Endothelial cell of umbilical vein (primary cell): ENCODE data around the gene CASK. TPM values are rescaled to one million over a fixed set of nuclear protein-coding genes. Genes with fewer than 3 reads are reported as not detected.

Source experiments
- BruUV-seq: library from RNA; stranded (reverse); fragments of 400-500 nt; replicated peaks from 2 replicates; lab custom pipeline; 2021; lab: Mats Ljungman, UMichigan
- CTCF ChIA-PET: fragments of 300-600, 350-600 bp; sonication (Branson Sonifier 250); formaldehyde crosslinking; loops from one replicate; lab custom pipeline; 2021; ENCODE audit warnings: antibody characterized with exemption, inconsistent platforms; lab: Charles Lee
- POLR2A ChIA-PET: fragments of 300-600, 350-600 bp; sonication (Branson Sonifier 250); formaldehyde crosslinking; loops from one replicate; lab custom pipeline; 2021; ENCODE audit warnings: antibody characterized with exemption, inconsistent platforms; lab: Charles Lee
- DNase-seq: peaks from one replicate; pipeline ENCODE4 v3.0.0-alpha.2; 2011; ENCODE audit warnings: low read depth, low spot score
- FAIRE-seq: peaks from 2 replicates; lab custom pipeline; 2011; peaks lifted over from hg19 to GRCh38; lab: Jason Lieb, UNC
- H2AFZ ChIP-seq: 2 replicates; pipeline ENCODE4 v1.6.0; 2012; ENCODE audit warnings: low read depth, low read length, control low read depth, inconsistent platforms
- H3K27ac ChIP-seq: 2 replicates; pipeline ENCODE4 v1.5.1; 2011; ENCODE audit warnings: low read depth, mild to moderate bottlenecking, control low read depth, low read length, moderate library complexity; ENCODE audit not compliant: insufficient read depth
- H3K27me3 ChIP-seq, 2 experiments: 2 replicates each; pipeline versions ENCODE4 v1.6.0 to v1.6.1; 2011; ENCODE audit warnings: low read length in 2 of 2, mixed read lengths in 1 of 2; ENCODE audit not compliant: control insufficient read depth in 2 of 2, insufficient read depth in 2 of 2
- H3K36me3 ChIP-seq, 2 experiments: 2 replicates in 1 of 2; 3 replicates in 1 of 2; pipeline ENCODE4 v1.5.1; 2011; ENCODE audit warnings: low read length in 2 of 2, mild to moderate bottlenecking in 1 of 2, moderate library complexity in 1 of 2; ENCODE audit not compliant: control insufficient read depth in 2 of 2, insufficient read depth in 2 of 2; ENCODE audit errors: extremely low read depth in 1 of 2
- H3K4me1 ChIP-seq: 3 replicates; pipeline ENCODE4 v1.5.1; 2011; ENCODE audit warnings: mild to moderate bottlenecking, low read length; ENCODE audit not compliant: control insufficient read depth, insufficient read depth; ENCODE audit errors: extremely low read depth
- H3K4me2 ChIP-seq: 2 replicates; pipeline ENCODE4 v1.6.1; 2011; ENCODE audit warnings: low read length, control low read depth, mixed read lengths; ENCODE audit not compliant: insufficient read depth
- H3K4me3 ChIP-seq, 3 experiments: fragments of 200-600 bp in 1 of 3; sonication (generic), shearing (Covaris generic) in 1 of 3; replicated peaks in 1 of 3; 2 replicates each; pipeline ENCODE4 v1.5.1; 2011 to 2016; ENCODE audit warnings: control low read depth in 3 of 3, low read length in 3 of 3, mild to moderate bottlenecking in 2 of 3, inconsistent platforms in 1 of 3, low read depth in 1 of 3, moderate library complexity in 1 of 3; ENCODE audit not compliant: insufficient read depth in 1 of 3
- H3K79me2 ChIP-seq: 2 replicates; pipeline ENCODE4 v1.6.0; 2012; ENCODE audit warnings: low read length, inconsistent platforms; ENCODE audit not compliant: control insufficient read depth, insufficient read depth
- H3K9ac ChIP-seq: replicated peaks from 2 replicates; pipeline ENCODE3; 2011; ENCODE audit warnings: low read length, control low read depth; ENCODE audit not compliant: insufficient read depth; ENCODE audit errors: extremely low read depth
- H3K9me1 ChIP-seq: replicated peaks from 3 replicates; pipeline ENCODE4 v1.6.0; 2011; ENCODE audit warnings: mild to moderate bottlenecking, low read length; ENCODE audit not compliant: control insufficient read depth, insufficient read depth; ENCODE audit errors: extremely low read depth
- H3K9me3 ChIP-seq: replicated peaks from 2 replicates; pipeline ENCODE4 v1.5.1; 2012; ENCODE audit warnings: low read length, inconsistent platforms; ENCODE audit not compliant: control insufficient read depth, insufficient read depth
- H4K20me1 ChIP-seq: replicated peaks from 2 replicates; pipeline ENCODE3; 2011; ENCODE audit warnings: mild to moderate bottlenecking, low read length; ENCODE audit not compliant: control insufficient read depth, insufficient read depth; ENCODE audit errors: extremely low read depth
- CTCF ChIP-seq, 2 donors: IDR thresholded peaks; 1 replicate in 1 of 2; 2 replicates in 1 of 2; pipeline ENCODE4 v1.5.1; 2011; ENCODE audit warnings: low read length in 2 of 2, mild to moderate bottlenecking in 2 of 2, moderate library complexity in 2 of 2, control low read depth in 1 of 2, inconsistent platforms in 1 of 2, low read depth in 1 of 2; ENCODE audit not compliant: insufficient read depth in 1 of 2; ENCODE audit errors: extremely low read depth in 1 of 2
- EZH2 ChIP-seq: IDR thresholded peaks from 2 replicates; pipeline ENCODE4 v1.6.1; 2012; ENCODE audit warnings: borderline replicate concordance, low read depth, mild to moderate bottlenecking, moderate library complexity, low read length, inconsistent platforms; ENCODE audit not compliant: severe bottlenecking
- FOS ChIP-seq: IDR thresholded peaks from 2 replicates; pipeline ENCODE4 v1.6.1; 2011; ENCODE audit warnings: mild to moderate bottlenecking, low read length, moderate library complexity, borderline replicate concordance; ENCODE audit not compliant: insufficient read depth
- JUN ChIP-seq: IDR thresholded peaks from 2 replicates; pipeline ENCODE4 v1.6.1; 2011; ENCODE audit warnings: borderline replicate concordance, low read depth; ENCODE audit not compliant: insufficient read length, insufficient read depth
- MAX ChIP-seq: IDR thresholded peaks from 2 replicates; pipeline ENCODE4 v1.6.1; 2011; ENCODE audit not compliant: insufficient read depth, insufficient read length
- MYC ChIP-seq: IDR thresholded peaks from one replicate; pipeline ENCODE4 v1.6.1; 2011; ENCODE audit warnings: mild to moderate bottlenecking, low read depth, low read length
- POLR2A ChIP-seq: IDR thresholded peaks from 2 replicates; pipeline ENCODE4 v1.6.1; 2012; ENCODE audit warnings: low read depth, mild to moderate bottlenecking, control low read depth, low read length
- POLR2AphosphoS5 ChIP-seq: IDR thresholded peaks from 2 replicates; pipeline ENCODE4 v1.6.1; 2012; ENCODE audit warnings: low read depth, mild to moderate bottlenecking, control low read depth, low read length, moderate library complexity; ENCODE audit not compliant: insufficient read depth
- dilution Hi-C: fragments of 300-500 bp; cut with MboI; formaldehyde crosslinking; loops from one replicate; pipeline ENCODE4 v1.15.0; 2019; ENCODE audit warnings: low sequenced_read_pairs; ENCODE audit not compliant: extremely low pct_ligation_motif_present
- intact Hi-C: fragments of 100-400 bp; cut with micrococcal nuclease; formaldehyde crosslinking; loops from one replicate; pipeline ENCODE4 v1.10.0; 2022
- polyA plus RNA-seq, 4 experiments: library from polyadenylated mRNA; depleted of rRNA in 3 of 4; stranded (reverse) in 3 of 4; unstranded in 1 of 4; fragments of >200 nt; gene quantifications; 2 replicates each; pipeline versions ENCODE4 v1.2.1 to v1.2.3, GENCODE V29; 2011 to 2012; ENCODE audit warnings: missing spikeins in 1 of 4
- total RNA-seq: library from RNA; stranded (reverse); gene quantifications from 2 replicates; pipeline ENCODE4 v1.2.3, GENCODE V29; 2021

CASK gene
- total and polyA plus RNA-seq, 2 donors (not counting 3 experiments of a cell fraction or from before 2014, with no cell fraction given), result 6.4 to 30.4 TPM

GRCh38 chrX:41594634-41595033, 328.7 kb downstream of the CASK start:
- H3K4me1 ChIP-seq, result no peaks in the 10 kb centered on the region
- H4K20me1 ChIP-seq, result no peaks in the 10 kb centered on the region
- H2AFZ ChIP-seq, result no peak overlapping the region
- DNase-seq (no peak), FAIRE-seq (no peak)
- no peak for TF ChIP-seq EZH2
- TF ChIP-seq MYC, result no peak
- TF ChIP-seq POLR2A, result no peak
- no peak for TF ChIP-seq CTCF (IDR thresholded peaks at IDR 0.05; ENCODE audit: extremely low read depth in 1 of 2, insufficient read depth in 1 of 2, low read depth in 1 of 2, low read length in 2 of 2)
- no peak for TF ChIP-seq JUN
- no peak overlapping the region for H3K9ac ChIP-seq
- POLR2A ChIA-PET, result no interaction called here
- CTCF ChIA-PET, result no interaction called here
- no peaks in the 10 kb centered on the region for H3K79me2 ChIP-seq
- dilution Hi-C loops, result no loop called here
- H3K9me3 ChIP-seq, result no peaks in the 10 kb centered on the region
- no peak overlapping the region for H3K27ac ChIP-seq
- no peaks in the 10 kb centered on the region for H3K9me1 ChIP-seq
- H3K27me3 ChIP-seq, result no peaks in the 10 kb centered on the region
- H3K4me3 ChIP-seq, result no peak overlapping the region
- H3K36me3 ChIP-seq, result no peaks in the 10 kb centered on the region
- intact Hi-C loops, result no loop called here
- BruUV-seq, result no TSS peak
- no peak overlapping the region for H3K4me2 ChIP-seq

- Histone ChIP-seq H3K4me2 (no peak overlapping the region), H3K79me2 (no peaks in the 10 kb centered on the region), H3K9me1 (no peaks in the 10 kb centered on the region), H3K4me1 (no peaks in the 10 kb centered on the region), H3K36me3 (no peaks in the 10 kb centered on the region), H4K20me1 (no peaks in the 10 kb centered on the region), H3K27ac (no peak overlapping the region), H3K27me3 (no peaks in the 10 kb centered on the region), H2AFZ (no peak overlapping the region), H3K4me3 (no peak overlapping the region), H3K9me3 (no peaks in the 10 kb centered on the region), H3K9ac (no peak overlapping the region)
- FAIRE-seq (no peak), DNase-seq (no peak)
- TF ChIP-seq MAX, result no peak
- TF ChIP-seq JUN, result no peak
- no peak for TF ChIP-seq POLR2AphosphoS5
- TF ChIP-seq FOS, result no peak
- no TSS peak for BruUV-seq
- ChIA-PET POLR2A (no interaction called here), CTCF (no interaction called here)
- dilution Hi-C loops, result no loop called here
- intact Hi-C loops, result no loop called here
Measured at GRCh38 chrX:41591906-41592305, 331.4 kb downstream of the CASK start.
